Ascending aorta (tissue), 2 donors: ENCODE data around the gene POLR3G. TPM values are rescaled to one million over a fixed set of nuclear protein-coding genes. Genes with fewer than 3 reads are reported as not detected.

Experiments used
- DNase-seq, 2 donors: peaks; one replicate each; pipeline ENCODE4 v3.0.0-alpha.2; 2019; ENCODE audit warnings: low spot score in 2 of 2
- H3K27ac ChIP-seq, 2 donors: fragments of 200-600 bp; sonication (generic); one replicate each; pipeline ENCODE4 v1.5.1; 2016 to 2017; ENCODE audit warnings: mild to moderate bottlenecking in 1 of 2
- H3K27me3 ChIP-seq: fragments of 200-600 bp; sonication (generic); one replicate; pipeline ENCODE4 v1.5.1; 2017
- H3K36me3 ChIP-seq, 2 donors: fragments of 200-600 bp; sonication (generic); one replicate each; pipeline ENCODE4 v1.5.1; 2016
- H3K4me1 ChIP-seq, 2 donors: fragments of 200-600 bp; sonication (generic); one replicate each; pipeline ENCODE4 v1.5.1; 2016 to 2017; ENCODE audit warnings: mild to moderate bottlenecking in 1 of 2
- H3K4me3 ChIP-seq, 2 donors: fragments of 200-600 bp; sonication (generic); one replicate each; pipeline ENCODE4 v1.5.1; 2016 to 2017; ENCODE audit warnings: mild to moderate bottlenecking in 1 of 2
- H3K9me3 ChIP-seq, 2 donors: fragments of 200-600 bp; sonication (generic); one replicate each; pipeline ENCODE4 v1.5.1; 2016
- intact Hi-C: fragments of 100-400 bp; cut with DNase I; formaldehyde crosslinking; loops from one replicate; pipeline ENCODE4 v1.15.1; 2023
- total RNA-seq: library from RNA; depleted of rRNA; stranded (reverse); fragments of >200 nt; gene quantifications from one replicate; pipeline ENCODE4 v1.1.0, GENCODE V29; 2016
- TF ChIP-seq, protein P1 (sequence below), 3 experiments: fragments of 200-600 bp in 2 of 3; fragments of 450-650 bp in 1 of 3; sonication (generic) in 2 of 3; IDR thresholded peaks; one replicate each; pipeline ENCODE4 v1.5.1; 2016 to 2019; ENCODE audit warnings: antibody characterized with exemption in 3 of 3, mild to moderate bottlenecking in 1 of 3, moderate library complexity in 1 of 3

POLR3G gene, protein sequence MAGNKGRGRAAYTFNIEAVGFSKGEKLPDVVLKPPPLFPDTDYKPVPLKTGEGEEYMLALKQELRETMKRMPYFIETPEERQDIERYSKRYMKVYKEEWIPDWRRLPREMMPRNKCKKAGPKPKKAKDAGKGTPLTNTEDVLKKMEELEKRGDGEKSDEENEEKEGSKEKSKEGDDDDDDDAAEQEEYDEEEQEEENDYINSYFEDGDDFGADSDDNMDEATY
- total RNA-seq: 1.5 TPM

DNA sequence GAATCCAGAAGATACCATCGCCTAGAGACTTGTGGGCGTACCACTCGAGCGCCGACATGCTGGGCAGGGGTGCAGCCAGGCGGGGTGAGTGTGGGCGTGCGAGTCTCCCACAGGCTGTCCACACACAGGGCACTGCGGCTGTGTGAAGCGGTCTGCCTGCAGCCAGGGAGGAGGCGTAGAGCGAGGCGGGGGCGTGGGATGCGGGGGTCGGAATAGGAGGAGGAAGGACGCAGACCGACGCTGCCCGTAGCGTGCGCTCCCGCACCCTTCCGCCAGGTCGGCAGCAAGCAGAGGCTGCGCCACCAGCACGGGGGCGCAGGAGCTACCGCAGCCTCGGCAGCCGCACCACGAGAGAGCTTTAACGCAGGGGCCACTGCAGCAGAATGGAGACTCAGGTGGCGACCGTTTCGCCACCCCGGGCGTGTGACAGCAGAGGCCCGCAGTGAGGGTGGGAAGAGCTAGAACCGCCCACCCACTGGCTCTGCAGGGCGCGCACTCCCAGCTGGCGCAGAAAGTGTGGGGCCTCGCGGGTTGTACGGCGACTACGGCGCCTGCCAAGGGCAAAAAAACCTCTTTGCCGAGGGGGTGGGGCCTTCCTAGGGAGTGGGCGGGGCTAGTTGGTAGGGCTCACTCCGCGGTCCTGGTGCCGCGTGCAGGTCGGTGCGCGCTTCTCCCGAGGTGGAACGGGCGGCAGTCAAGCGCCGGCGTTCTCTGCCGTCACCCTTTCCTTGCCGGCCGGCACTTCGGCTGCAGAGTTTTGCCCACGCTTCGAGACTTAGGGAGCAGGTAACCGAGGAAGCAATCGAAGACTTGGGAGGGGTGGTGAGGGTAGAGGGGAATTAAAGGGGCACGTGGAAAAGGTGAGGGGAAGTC lies at the start of gene POLR3G, which contains the start of gene MBLAC2:
TSS of gene POLR3G (plus strand) at position 630 of the 873 bp plus-strand sequence. CDS start 10,704 bp downstream, outside the sequence.
TSS of gene MBLAC2 (minus strand) at position 537 of the 873 bp plus-strand sequence. CDS start at position 58, 479 bp downstream.
- DNase-seq: peak; percentile 48 to 92
- Histone ChIP-seq H3K4me3 (peak within 1 kb of the TSS; percentile 67 to 81), H3K27me3 (no peaks in the 10 kb centered on the region), H3K36me3 (peaks cover 0 to 4% of the 10 kb centered on the region in 2 donors), H3K4me1 (peaks cover 0 to 13% of the 10 kb centered on the region in 2 donors), H3K27ac (peak within 1 kb of the TSS in 1 of 2 donors; percentile 2), H3K9me3 (peaks cover 0 to 9% of the 10 kb centered on the region in 2 donors)
- intact Hi-C loops: loop anchor here (1.0 to 5.0 kb wide), 2 partner anchors 55 to 67 kb away; partner anchors contain the start of genes CETN3 and LYSMD3
- TF ChIP-seq, protein P1, sequence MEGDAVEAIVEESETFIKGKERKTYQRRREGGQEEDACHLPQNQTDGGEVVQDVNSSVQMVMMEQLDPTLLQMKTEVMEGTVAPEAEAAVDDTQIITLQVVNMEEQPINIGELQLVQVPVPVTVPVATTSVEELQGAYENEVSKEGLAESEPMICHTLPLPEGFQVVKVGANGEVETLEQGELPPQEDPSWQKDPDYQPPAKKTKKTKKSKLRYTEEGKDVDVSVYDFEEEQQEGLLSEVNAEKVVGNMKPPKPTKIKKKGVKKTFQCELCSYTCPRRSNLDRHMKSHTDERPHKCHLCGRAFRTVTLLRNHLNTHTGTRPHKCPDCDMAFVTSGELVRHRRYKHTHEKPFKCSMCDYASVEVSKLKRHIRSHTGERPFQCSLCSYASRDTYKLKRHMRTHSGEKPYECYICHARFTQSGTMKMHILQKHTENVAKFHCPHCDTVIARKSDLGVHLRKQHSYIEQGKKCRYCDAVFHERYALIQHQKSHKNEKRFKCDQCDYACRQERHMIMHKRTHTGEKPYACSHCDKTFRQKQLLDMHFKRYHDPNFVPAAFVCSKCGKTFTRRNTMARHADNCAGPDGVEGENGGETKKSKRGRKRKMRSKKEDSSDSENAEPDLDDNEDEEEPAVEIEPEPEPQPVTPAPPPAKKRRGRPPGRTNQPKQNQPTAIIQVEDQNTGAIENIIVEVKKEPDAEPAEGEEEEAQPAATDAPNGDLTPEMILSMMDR (IDR thresholded peaks at IDR 0.05): peak; percentile 5 to 26 (median 19)

DNA sequence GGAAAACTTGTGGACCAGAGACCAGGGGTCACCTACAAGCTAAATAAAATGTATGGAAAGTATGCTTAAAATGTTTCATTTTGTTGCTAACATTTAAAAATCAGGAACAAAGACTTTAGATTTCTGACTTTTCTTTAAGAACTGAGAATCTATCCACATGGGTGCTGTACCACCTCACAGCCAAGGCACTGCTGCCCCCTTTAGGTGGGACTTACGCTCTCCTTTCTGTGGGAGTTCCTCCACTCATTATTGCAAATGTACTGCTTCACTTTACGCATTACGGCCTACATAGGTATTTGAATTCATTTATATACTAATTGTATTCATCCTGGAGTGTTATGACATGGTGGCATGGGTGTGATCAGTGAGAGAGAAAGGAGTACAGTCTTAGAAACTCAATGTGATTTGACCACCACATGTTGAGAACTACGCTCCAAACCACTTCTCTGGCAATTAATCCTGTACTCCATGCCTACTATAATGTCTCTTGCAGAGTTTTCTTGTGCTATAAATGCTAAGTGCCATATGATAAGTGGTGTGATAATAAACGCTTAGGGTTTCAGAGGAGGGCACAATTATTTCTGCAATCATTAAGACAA lies 40.4 kb upstream of the POLR3G start:
- Histone ChIP-seq H3K27ac (no peak overlapping the region), H3K4me1 (no peaks in the 10 kb centered on the region), H3K9me3 (no peaks in the 10 kb centered on the region), H3K4me3 (no peak overlapping the region), H3K36me3 (no peaks in the 10 kb centered on the region), H3K27me3 (no peaks in the 10 kb centered on the region)
- TF ChIP-seq, protein P1 (IDR thresholded peaks at IDR 0.05): peak; percentile 22 to 71 (median 63)
- intact Hi-C loops: no loop called here
- no peak for DNase-seq

DNA sequence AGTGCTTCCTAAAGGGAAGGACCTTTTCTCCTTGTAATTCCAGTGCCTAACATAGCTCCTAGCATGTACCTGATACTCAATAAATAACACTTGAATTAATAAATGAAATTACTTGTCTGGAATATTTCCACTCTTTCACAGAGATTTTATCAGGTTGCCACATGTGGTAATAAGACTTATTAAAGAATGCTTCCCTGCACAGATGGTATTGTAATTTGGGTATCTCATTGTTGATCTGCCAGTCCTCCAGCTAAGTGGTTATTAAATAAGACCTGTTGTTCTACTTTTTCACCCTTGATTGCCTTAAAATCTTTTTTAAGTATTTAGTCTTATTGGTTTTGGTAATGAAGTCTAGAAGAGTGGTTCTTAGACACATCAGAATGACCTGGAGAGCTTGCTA lies 37.0 kb upstream of the POLR3G start:
- Histone ChIP-seq H3K4me1 (no peaks in the 10 kb centered on the region), H3K27ac (no peak overlapping the region), H3K9me3 (no peaks in the 10 kb centered on the region), H3K27me3 (no peaks in the 10 kb centered on the region), H3K36me3 (no peaks in the 10 kb centered on the region), H3K4me3 (no peak overlapping the region)
- no peak for DNase-seq
- intact Hi-C loops: loop anchor here (2.0 kb wide), 1 partner anchor 345 kb away; no protein-coding TSS in a partner anchor
- TF ChIP-seq, protein P1 (IDR thresholded peaks at IDR 0.05): no peak

DNA sequence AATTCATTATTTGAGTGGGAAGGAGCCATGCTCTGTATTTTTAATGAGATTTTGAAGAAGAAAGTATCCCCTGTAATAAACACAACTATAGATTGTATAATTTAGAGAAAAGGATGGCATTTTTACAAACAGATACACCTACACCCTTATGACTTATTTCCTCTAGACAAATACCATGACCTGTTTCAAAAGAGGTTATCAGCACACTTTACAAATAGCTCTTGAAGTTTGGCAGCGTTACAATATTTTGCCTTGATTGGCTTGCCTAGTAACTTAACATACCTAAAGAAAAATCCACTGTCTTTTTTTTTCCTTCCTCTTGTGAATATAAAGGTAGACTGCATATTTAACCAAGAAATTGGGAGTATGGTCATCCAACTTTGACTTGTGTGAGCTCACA lies 36.6 kb upstream of the POLR3G start:
- no peaks in the 10 kb centered on the region for H3K36me3 ChIP-seq
- DNase-seq: no peak
- H3K27me3 ChIP-seq: no peaks in the 10 kb centered on the region
- no peaks in the 10 kb centered on the region for H3K9me3 ChIP-seq
- H3K4me1 ChIP-seq: no peaks in the 10 kb centered on the region
- intact Hi-C loops: loop anchor here (2.0 kb wide), 1 partner anchor 345 kb away; no protein-coding TSS in a partner anchor
- TF ChIP-seq, protein P1 (IDR thresholded peaks at IDR 0.05): no peak
- H3K27ac ChIP-seq: no peak overlapping the region
- no peak overlapping the region for H3K4me3 ChIP-seq

DNA sequence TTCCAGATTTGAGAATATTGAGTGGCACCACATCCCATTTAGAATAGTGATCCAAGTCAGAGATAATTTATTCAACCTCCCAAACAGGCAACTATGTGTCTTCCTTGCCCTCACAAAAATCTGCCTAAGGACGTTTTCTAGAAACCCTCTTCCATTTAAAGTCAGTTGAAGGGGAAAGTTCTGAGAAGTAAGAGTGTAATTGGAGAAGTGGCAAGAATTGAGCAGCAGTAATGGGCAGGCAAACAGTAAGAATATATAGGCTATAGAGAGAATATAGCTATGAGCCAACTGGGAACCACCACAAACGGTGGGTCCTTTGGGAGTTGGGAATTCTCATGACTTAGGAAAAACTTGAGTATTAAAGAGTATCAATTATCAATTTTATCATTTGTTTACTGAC lies 34.0 kb upstream of the POLR3G start:
- H3K27ac ChIP-seq: no peak overlapping the region
- no peak for DNase-seq
- H3K9me3 ChIP-seq: no peaks in the 10 kb centered on the region
- H3K27me3 ChIP-seq: no peaks in the 10 kb centered on the region
- intact Hi-C loops: loop anchor here (1.0 to 5.0 kb wide), 3 partner anchors 89 to 982 kb away; partner anchors contain the start of gene LYSMD3
- TF ChIP-seq, protein P1 (IDR thresholded peaks at IDR 0.05): no peak
- H3K36me3 ChIP-seq: no peaks in the 10 kb centered on the region
- H3K4me3 ChIP-seq: no peak overlapping the region
- no peaks in the 10 kb centered on the region for H3K4me1 ChIP-seq
